Measurements from ENCODE around the gene ATXN1. TPM values are rescaled to one million over a fixed set of nuclear protein-coding genes. Genes with fewer than 3 reads are reported as not detected.
"Not testable (repeated sequence)": the region's sequence is repeated elsewhere in the genome, so short reads cannot be mapped to it uniquely, and the experiment has no call there.

The ATXN1 gene
- total RNA-seq, 1 experiment from 2014 or later, result 20.8 TPM

GRCh38 chr6:16546861-16547260, 214.4 kb downstream of the ATXN1 start:
- H3K9me3 ChIP-seq (replicated peaks), result no peaks in the 10 kb centered on the region
- H3K36me3 ChIP-seq, result peaks cover 3% of the 10 kb centered on the region
- H3K27me3 ChIP-seq (replicated peaks), result no peaks in the 10 kb centered on the region
- peaks cover 4% of the 10 kb centered on the region for H3K4me1 ChIP-seq (replicated peaks)
- no peak overlapping the region for H3K27ac ChIP-seq
- DNase-seq (ENCODE audit: low read depth in 1 of 2, low spot score in 2 of 2), result no peak
- no peak overlapping the region for H3K4me3 ChIP-seq

- Histone ChIP-seq H3K4me1 (replicated peaks) (peaks cover 4% of the 10 kb centered on the region), H3K27ac (no peak overlapping the region), H3K4me3 (no peak overlapping the region), H3K9me3 (replicated peaks) (no peaks in the 10 kb centered on the region), H3K27me3 (replicated peaks) (no peaks in the 10 kb centered on the region), H3K36me3 (peaks cover 3% of the 10 kb centered on the region)
- no peak for DNase-seq (ENCODE audit: low read depth in 1 of 2, low spot score in 2 of 2)
These were observed 215.9 kb downstream of the ATXN1 start for GRCh38 chr6:16545382-16545781.

- Histone ChIP-seq H3K9me3 (replicated peaks) (no peaks in the 10 kb centered on the region), H3K27me3 (replicated peaks) (no peaks in the 10 kb centered on the region), H3K36me3 (peaks cover 3% of the 10 kb centered on the region), H3K4me3 (no peak overlapping the region), H3K27ac (no peak overlapping the region), H3K4me1 (replicated peaks) (peaks cover 4% of the 10 kb centered on the region)
- DNase-seq (ENCODE audit: low read depth in 1 of 2, low spot score in 2 of 2), result no peak
These were observed 216.7 kb downstream of the ATXN1 start for GRCh38 chr6:16544521-16544920.

- no peak for DNase-seq (ENCODE audit: low read depth in 1 of 2, low spot score in 2 of 2)
- Histone ChIP-seq H3K27me3 (replicated peaks) (no peaks in the 10 kb centered on the region), H3K4me1 (replicated peaks) (peaks cover 4% of the 10 kb centered on the region), H3K4me3 (no peak overlapping the region), H3K36me3 (peaks cover 3% of the 10 kb centered on the region), H3K27ac (no peak overlapping the region), H3K9me3 (replicated peaks) (no peaks in the 10 kb centered on the region)
These were observed 217.3 kb downstream of the ATXN1 start for GRCh38 chr6:16544006-16544405.

GRCh38 chr6:16543521-16543920, 217.7 kb downstream of the ATXN1 start:
- Histone ChIP-seq H3K4me1 (replicated peaks) (peaks cover 4% of the 10 kb centered on the region), H3K27me3 (replicated peaks) (no peaks in the 10 kb centered on the region)
- no peak for DNase-seq (ENCODE audit: low read depth in 1 of 2, low spot score in 2 of 2)

GRCh38 chr6:16542070-16542469, 219.2 kb downstream of the ATXN1 start:
- Histone ChIP-seq H3K36me3 (peaks cover 3% of the 10 kb centered on the region; the same call in 1 of the 2 replicates), H3K4me3 (no peak overlapping the region), H3K4me1 (replicated peaks) (no peaks in the 10 kb centered on the region; the same call in 1 of the 2 replicates), H3K27ac (no peak overlapping the region), H3K27me3 (replicated peaks) (no peaks in the 10 kb centered on the region), H3K9me3 (replicated peaks) (no peaks in the 10 kb centered on the region)
- DNase-seq (ENCODE audit: low read depth in 1 of 2, low spot score in 2 of 2), result no peak

More at GRCh38 chr6:16543521-16543920, 217.7 kb downstream of the ATXN1 start:
- Histone ChIP-seq H3K9me3 (replicated peaks) (no peaks in the 10 kb centered on the region), H3K27ac (no peak overlapping the region), H3K36me3 (peaks cover 3% of the 10 kb centered on the region; the same call in 1 of the 2 replicates), H3K4me3 (no peak overlapping the region)

- Histone ChIP-seq H3K9me3 (replicated peaks) (no peaks in the 10 kb centered on the region), H3K27me3 (replicated peaks) (no peaks in the 10 kb centered on the region), H3K36me3 (peaks cover 3% of the 10 kb centered on the region; the same call in 1 of the 2 replicates), H3K4me1 (replicated peaks) (no peaks in the 10 kb centered on the region; the same call in 1 of the 2 replicates), H3K27ac (no peak overlapping the region), H3K4me3 (no peak overlapping the region)
- no peak for DNase-seq (ENCODE audit: low read depth in 1 of 2, low spot score in 2 of 2)
These were observed 220.2 kb downstream of the ATXN1 start for GRCh38 chr6:16540804-16541752.

GRCh38 chr6:16540383-16540782, 220.9 kb downstream of the ATXN1 start:
- DNase-seq (ENCODE audit: low read depth in 1 of 2, low spot score in 2 of 2); H3K36me3 ChIP-seq; H3K9me3 ChIP-seq (replicated peaks); H3K27ac ChIP-seq; H3K4me1 ChIP-seq (replicated peaks); H3K27me3 ChIP-seq (replicated peaks); H3K4me3 ChIP-seq: not testable (repeated sequence)

- H3K36me3 ChIP-seq, result peaks cover 3% of the 10 kb centered on the region; the same call in 1 of the 2 replicates
- no peak overlapping the region for H3K4me3 ChIP-seq
- no peaks in the 10 kb centered on the region; the same call in 1 of the 2 replicates for H3K4me1 ChIP-seq (replicated peaks)
- no peak overlapping the region for H3K27ac ChIP-seq
- DNase-seq (ENCODE audit: low read depth in 1 of 2, low spot score in 2 of 2), result no peak
- H3K9me3 ChIP-seq (replicated peaks), result no peaks in the 10 kb centered on the region
- H3K27me3 ChIP-seq (replicated peaks), result no peaks in the 10 kb centered on the region
These were observed 222.0 kb downstream of the ATXN1 start for GRCh38 chr6:16539086-16539931.

- no peaks in the 10 kb centered on the region for H3K9me3 ChIP-seq (replicated peaks)
- no peaks in the 10 kb centered on the region for H3K27me3 ChIP-seq (replicated peaks)
- H3K4me1 ChIP-seq (replicated peaks), result no peaks in the 10 kb centered on the region
- no peak overlapping the region for H3K27ac ChIP-seq
- no peak for DNase-seq (ENCODE audit: low read depth in 1 of 2, low spot score in 2 of 2)
- H3K4me3 ChIP-seq, result no peak overlapping the region
- H3K36me3 ChIP-seq, result 0 out of 2 replicates have a peak, but pooled peaks cover 2% of the 10 kb centered on the region
These were observed 225.7 kb downstream of the ATXN1 start for GRCh38 chr6:16535564-16535963.

GRCh38 chr6:16533721-16534136, 227.5 kb downstream of the ATXN1 start:
- 0 out of 2 replicates have a peak, but pooled peaks cover 2% of the 10 kb centered on the region for H3K36me3 ChIP-seq
- H3K27me3 ChIP-seq (replicated peaks), result no peaks in the 10 kb centered on the region
- H3K27ac ChIP-seq, result no peak overlapping the region
- no peak overlapping the region for H3K4me3 ChIP-seq
- H3K9me3 ChIP-seq (replicated peaks), result no peaks in the 10 kb centered on the region
- H3K4me1 ChIP-seq (replicated peaks), result no peaks in the 10 kb centered on the region
- DNase-seq (ENCODE audit: low read depth in 1 of 2, low spot score in 2 of 2), result no peak

- H3K9me3 ChIP-seq (replicated peaks), result no peaks in the 10 kb centered on the region
- H3K4me3 ChIP-seq, result no peak overlapping the region
- DNase-seq (ENCODE audit: low read depth in 1 of 2, low spot score in 2 of 2), result no peak
- H3K27ac ChIP-seq, result no peak overlapping the region
- no peaks in the 10 kb centered on the region for H3K4me1 ChIP-seq (replicated peaks)
- 0 out of 2 replicates have a peak, but pooled peaks cover 2% of the 10 kb centered on the region for H3K36me3 ChIP-seq
- H3K27me3 ChIP-seq (replicated peaks), result no peaks in the 10 kb centered on the region
These were observed 228.1 kb downstream of the ATXN1 start for GRCh38 chr6:16533210-16533609.

- no peak overlapping the region for H3K27ac ChIP-seq
- H3K9me3 ChIP-seq (replicated peaks), result no peaks in the 10 kb centered on the region
- H3K4me3 ChIP-seq, result no peak overlapping the region
- H3K36me3 ChIP-seq, result 0 out of 2 replicates have a peak, but pooled peaks cover 2% of the 10 kb centered on the region
- no peak for DNase-seq (ENCODE audit: low read depth in 1 of 2, low spot score in 2 of 2)
- no peaks in the 10 kb centered on the region for H3K27me3 ChIP-seq (replicated peaks)
- H3K4me1 ChIP-seq (replicated peaks), result peaks cover 17% of the 10 kb centered on the region
These were observed 233.6 kb downstream of the ATXN1 start for GRCh38 chr6:16527691-16528090.

All from SJSA1 (cell line).